H1 (cell line): ENCODE data around the gene VAMP4. TPM values are rescaled to one million over a fixed set of nuclear protein-coding genes. Genes with fewer than 3 reads are reported as not detected.

Experiments
- MAX ChIP-seq: IDR thresholded peaks from 2 replicates; pipeline ENCODE4 v1.6.1; 2012; ENCODE audit warnings: inconsistent platforms
- SIX5 ChIP-seq: IDR thresholded peaks from 2 replicates; pipeline ENCODE4 v1.6.1; 2011; ENCODE audit warnings: mild to moderate bottlenecking, low read depth, low read length
- TAF1 ChIP-seq: IDR thresholded peaks from 2 replicates; pipeline ENCODE4 v1.6.1; 2011; ENCODE audit warnings: mild to moderate bottlenecking, low read depth, low read length
- polyA plus RNA-seq, 7 experiments: library from polyadenylated mRNA; depleted of rRNA in 3 of 7; stranded (reverse) in 5 of 7; unstranded in 2 of 7; fragments of >200 nt in 5 of 7; fragments of 200-250 nt in 2 of 7; gene quantifications; 1 replicate in 5 of 7; 2 replicates in 1 of 7; 4 replicates in 1 of 7; pipeline versions ENCODE4 v1.2.1 to v1.2.3, GENCODE V29; 2011 to 2013; ENCODE audit warnings: missing spikeins in 2 of 7, mixed read lengths in 2 of 7
- total RNA-seq: library from RNA; stranded (reverse); fragmentation: NEBNext Ultra II Directional; extraction: Animal tissue kit (Norgen Biotek cat#: 25700); gene quantifications from 2 replicates; pipeline ENCODE4 v1.2.1, GENCODE V29; 2021
- TF ChIP-seq, protein P1 (sequence below): fragments of 300-600 bp; sonication (generic); IDR thresholded peaks from 2 replicates; pipeline ENCODE4 v1.7.1; 2012; ENCODE audit warnings: low read length, moderate library complexity, mild to moderate bottlenecking, inconsistent platforms; ENCODE audit not compliant: insufficient replicate concordance

The VAMP4 gene
- total and polyA plus RNA-seq, 2 of the 8 experiments (the other 6 are each of a cell fraction or from before 2014, with no cell fraction given): 1.6 to 13.9 TPM

GRCh38 chr1:171756856-171757255 is 15.0 kb upstream of the VAMP4 start (continued):
- TF ChIP-seq SIX5 (no peak), TAF1 (no peak), MAX (no peak)
- TF ChIP-seq, protein P1, sequence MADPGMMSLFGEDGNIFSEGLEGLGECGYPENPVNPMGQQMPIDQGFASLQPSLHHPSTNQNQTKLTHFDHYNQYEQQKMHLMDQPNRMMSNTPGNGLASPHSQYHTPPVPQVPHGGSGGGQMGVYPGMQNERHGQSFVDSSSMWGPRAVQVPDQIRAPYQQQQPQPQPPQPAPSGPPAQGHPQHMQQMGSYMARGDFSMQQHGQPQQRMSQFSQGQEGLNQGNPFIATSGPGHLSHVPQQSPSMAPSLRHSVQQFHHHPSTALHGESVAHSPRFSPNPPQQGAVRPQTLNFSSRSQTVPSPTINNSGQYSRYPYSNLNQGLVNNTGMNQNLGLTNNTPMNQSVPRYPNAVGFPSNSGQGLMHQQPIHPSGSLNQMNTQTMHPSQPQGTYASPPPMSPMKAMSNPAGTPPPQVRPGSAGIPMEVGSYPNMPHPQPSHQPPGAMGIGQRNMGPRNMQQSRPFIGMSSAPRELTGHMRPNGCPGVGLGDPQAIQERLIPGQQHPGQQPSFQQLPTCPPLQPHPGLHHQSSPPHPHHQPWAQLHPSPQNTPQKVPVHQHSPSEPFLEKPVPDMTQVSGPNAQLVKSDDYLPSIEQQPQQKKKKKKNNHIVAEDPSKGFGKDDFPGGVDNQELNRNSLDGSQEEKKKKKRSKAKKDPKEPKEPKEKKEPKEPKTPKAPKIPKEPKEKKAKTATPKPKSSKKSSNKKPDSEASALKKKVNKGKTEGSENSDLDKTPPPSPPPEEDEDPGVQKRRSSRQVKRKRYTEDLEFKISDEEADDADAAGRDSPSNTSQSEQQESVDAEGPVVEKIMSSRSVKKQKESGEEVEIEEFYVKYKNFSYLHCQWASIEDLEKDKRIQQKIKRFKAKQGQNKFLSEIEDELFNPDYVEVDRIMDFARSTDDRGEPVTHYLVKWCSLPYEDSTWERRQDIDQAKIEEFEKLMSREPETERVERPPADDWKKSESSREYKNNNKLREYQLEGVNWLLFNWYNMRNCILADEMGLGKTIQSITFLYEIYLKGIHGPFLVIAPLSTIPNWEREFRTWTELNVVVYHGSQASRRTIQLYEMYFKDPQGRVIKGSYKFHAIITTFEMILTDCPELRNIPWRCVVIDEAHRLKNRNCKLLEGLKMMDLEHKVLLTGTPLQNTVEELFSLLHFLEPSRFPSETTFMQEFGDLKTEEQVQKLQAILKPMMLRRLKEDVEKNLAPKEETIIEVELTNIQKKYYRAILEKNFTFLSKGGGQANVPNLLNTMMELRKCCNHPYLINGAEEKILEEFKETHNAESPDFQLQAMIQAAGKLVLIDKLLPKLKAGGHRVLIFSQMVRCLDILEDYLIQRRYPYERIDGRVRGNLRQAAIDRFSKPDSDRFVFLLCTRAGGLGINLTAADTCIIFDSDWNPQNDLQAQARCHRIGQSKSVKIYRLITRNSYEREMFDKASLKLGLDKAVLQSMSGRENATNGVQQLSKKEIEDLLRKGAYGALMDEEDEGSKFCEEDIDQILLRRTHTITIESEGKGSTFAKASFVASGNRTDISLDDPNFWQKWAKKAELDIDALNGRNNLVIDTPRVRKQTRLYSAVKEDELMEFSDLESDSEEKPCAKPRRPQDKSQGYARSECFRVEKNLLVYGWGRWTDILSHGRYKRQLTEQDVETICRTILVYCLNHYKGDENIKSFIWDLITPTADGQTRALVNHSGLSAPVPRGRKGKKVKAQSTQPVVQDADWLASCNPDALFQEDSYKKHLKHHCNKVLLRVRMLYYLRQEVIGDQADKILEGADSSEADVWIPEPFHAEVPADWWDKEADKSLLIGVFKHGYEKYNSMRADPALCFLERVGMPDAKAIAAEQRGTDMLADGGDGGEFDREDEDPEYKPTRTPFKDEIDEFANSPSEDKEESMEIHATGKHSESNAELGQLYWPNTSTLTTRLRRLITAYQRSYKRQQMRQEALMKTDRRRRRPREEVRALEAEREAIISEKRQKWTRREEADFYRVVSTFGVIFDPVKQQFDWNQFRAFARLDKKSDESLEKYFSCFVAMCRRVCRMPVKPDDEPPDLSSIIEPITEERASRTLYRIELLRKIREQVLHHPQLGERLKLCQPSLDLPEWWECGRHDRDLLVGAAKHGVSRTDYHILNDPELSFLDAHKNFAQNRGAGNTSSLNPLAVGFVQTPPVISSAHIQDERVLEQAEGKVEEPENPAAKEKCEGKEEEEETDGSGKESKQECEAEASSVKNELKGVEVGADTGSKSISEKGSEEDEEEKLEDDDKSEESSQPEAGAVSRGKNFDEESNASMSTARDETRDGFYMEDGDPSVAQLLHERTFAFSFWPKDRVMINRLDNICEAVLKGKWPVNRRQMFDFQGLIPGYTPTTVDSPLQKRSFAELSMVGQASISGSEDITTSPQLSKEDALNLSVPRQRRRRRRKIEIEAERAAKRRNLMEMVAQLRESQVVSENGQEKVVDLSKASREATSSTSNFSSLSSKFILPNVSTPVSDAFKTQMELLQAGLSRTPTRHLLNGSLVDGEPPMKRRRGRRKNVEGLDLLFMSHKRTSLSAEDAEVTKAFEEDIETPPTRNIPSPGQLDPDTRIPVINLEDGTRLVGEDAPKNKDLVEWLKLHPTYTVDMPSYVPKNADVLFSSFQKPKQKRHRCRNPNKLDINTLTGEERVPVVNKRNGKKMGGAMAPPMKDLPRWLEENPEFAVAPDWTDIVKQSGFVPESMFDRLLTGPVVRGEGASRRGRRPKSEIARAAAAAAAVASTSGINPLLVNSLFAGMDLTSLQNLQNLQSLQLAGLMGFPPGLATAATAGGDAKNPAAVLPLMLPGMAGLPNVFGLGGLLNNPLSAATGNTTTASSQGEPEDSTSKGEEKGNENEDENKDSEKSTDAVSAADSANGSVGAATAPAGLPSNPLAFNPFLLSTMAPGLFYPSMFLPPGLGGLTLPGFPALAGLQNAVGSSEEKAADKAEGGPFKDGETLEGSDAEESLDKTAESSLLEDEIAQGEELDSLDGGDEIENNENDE: no peak
